CD14-positive monocyte (primary cell): ENCODE measurements around the gene TRPC4AP. TPM values are rescaled to one million over a fixed set of nuclear protein-coding genes. Genes with fewer than 3 reads are reported as not detected.

Experiments used
- DNase-seq, 3 donors: peaks; one replicate each; pipeline ENCODE4 v3.0.0-alpha.2; 2011 to 2022
- H2AFZ ChIP-seq: 2 replicates; pipeline ENCODE4 v1.6.0; 2012; ENCODE audit warnings: mild to moderate bottlenecking, low read depth, low read length, inconsistent platforms; ENCODE audit not compliant: insufficient read depth, poor library complexity, severe bottlenecking
- H3K27ac ChIP-seq, 2 donors: 1 replicate in 1 of 2; 2 replicates in 1 of 2; pipeline ENCODE4 v1.5.1; 2012 to 2013; ENCODE audit warnings: low read length in 2 of 2, control low read depth in 1 of 2, inconsistent platforms in 1 of 2, low read depth in 1 of 2, mild to moderate bottlenecking in 1 of 2
- H3K27me3 ChIP-seq, 2 donors: one replicate each; pipeline versions ENCODE4 v1.6.0 to v1.6.1; 2011 to 2013; ENCODE audit warnings: low read length in 2 of 2; ENCODE audit not compliant: control insufficient read depth in 2 of 2, insufficient read depth in 2 of 2
- H3K36me3 ChIP-seq, 2 donors: replicated peaks in 1 of 2; 1 replicate in 1 of 2; 2 replicates in 1 of 2; pipeline versions ENCODE4 v1.5.1 to v1.6.1; 2012 to 2013; ENCODE audit warnings: low read length in 2 of 2, control low read depth in 1 of 2, inconsistent platforms in 1 of 2, mild to moderate bottlenecking in 1 of 2; ENCODE audit not compliant: insufficient read depth in 2 of 2, control insufficient read depth in 1 of 2
- H3K4me1 ChIP-seq, 2 donors: 1 replicate in 1 of 2; 2 replicates in 1 of 2; pipeline versions ENCODE4 v1.5.1 to v1.6.1; 2012 to 2013; ENCODE audit warnings: low read length in 2 of 2, control low read depth in 1 of 2, inconsistent platforms in 1 of 2, mild to moderate bottlenecking in 1 of 2, moderate library complexity in 1 of 2; ENCODE audit not compliant: insufficient read depth in 2 of 2, control insufficient read depth in 1 of 2
- H3K4me2 ChIP-seq: replicated peaks from 2 replicates; pipeline ENCODE3; 2012; ENCODE audit warnings: low read length, moderate library complexity, mild to moderate bottlenecking; ENCODE audit not compliant: poor library complexity, severe bottlenecking; ENCODE audit errors: extremely low read depth
- H3K4me3 ChIP-seq, 3 experiments: fragments of 200-600 bp in 1 of 3; sonication (generic) in 1 of 3; replicated peaks in 1 of 3; 1 replicate in 2 of 3; 2 replicates in 1 of 3; pipeline ENCODE4 v1.5.1; 2011 to 2013; ENCODE audit warnings: low read length in 3 of 3, mild to moderate bottlenecking in 3 of 3, control low read depth in 2 of 3, low read depth in 2 of 3, inconsistent platforms in 1 of 3, moderate library complexity in 1 of 3
- H3K79me2 ChIP-seq: 2 replicates; pipeline ENCODE4 v1.6.0; 2012; ENCODE audit warnings: mild to moderate bottlenecking, control low read depth, inconsistent platforms, low read length, moderate library complexity; ENCODE audit not compliant: insufficient read depth
- H3K9ac ChIP-seq: 2 replicates; pipeline ENCODE4 v1.6.0; 2017; ENCODE audit warnings: low read length, mild to moderate bottlenecking; ENCODE audit not compliant: insufficient read depth, poor library complexity, severe bottlenecking
- H3K9me3 ChIP-seq, 2 donors: replicated peaks in 1 of 2; 1 replicate in 1 of 2; 2 replicates in 1 of 2; pipeline versions ENCODE4 v1.5.1 to v1.6.1; 2012 to 2013; ENCODE audit warnings: low read length in 2 of 2, control low read depth in 1 of 2; ENCODE audit not compliant: control insufficient read depth in 1 of 2, insufficient read depth in 1 of 2
- H4K20me1 ChIP-seq: 2 replicates; pipeline ENCODE4 v1.6.0; 2012; ENCODE audit warnings: mild to moderate bottlenecking, low read length, control low read depth, moderate library complexity; ENCODE audit not compliant: insufficient read depth
- H3K27ac Mint-ChIP-seq, 7 donors: one replicate each; pipeline ENCODE4 v1.8.0; 2020; ENCODE audit warnings: mild to moderate bottlenecking in 7 of 7, mixed read lengths in 7 of 7, moderate library complexity in 6 of 7, inconsistent platforms in 2 of 7
- H3K27me3 Mint-ChIP-seq, 3 donors: one replicate each; pipeline ENCODE4 v1.8.0; 2021 to 2022; ENCODE audit warnings: low read depth in 3 of 3, mild to moderate bottlenecking in 3 of 3, mixed read lengths in 3 of 3, moderate library complexity in 3 of 3, inconsistent platforms in 1 of 3
- H3K36me3 Mint-ChIP-seq, 2 donors: one replicate each; pipeline ENCODE4 v1.8.0; 2020; ENCODE audit warnings: mixed read lengths in 2 of 2, inconsistent platforms in 1 of 2, mild to moderate bottlenecking in 1 of 2
- H3K4me1 Mint-ChIP-seq: one replicate; pipeline ENCODE4 v1.8.0; 2020; ENCODE audit warnings: mild to moderate bottlenecking, mixed read lengths
- H3K4me3 Mint-ChIP-seq, 2 donors: one replicate each; pipeline ENCODE4 v1.8.0; 2020; ENCODE audit warnings: mild to moderate bottlenecking in 2 of 2, mixed read lengths in 2 of 2, moderate library complexity in 1 of 2
- H3K9me3 Mint-ChIP-seq, 7 donors: one replicate each; pipeline ENCODE4 v1.8.0; 2020 to 2022; ENCODE audit warnings: mixed read lengths in 7 of 7, mild to moderate bottlenecking in 6 of 7, moderate library complexity in 6 of 7, inconsistent platforms in 2 of 7
- WGBS: methylation state at CpG from one replicate; pipeline ENCODE4 v1.1.5; 2013; ENCODE audit warnings: missing lambda C conversion rate; ENCODE audit not compliant: insufficient coverage; 5-methylcytosine and 5-hydroxymethylcytosine counted together
- intact Hi-C, 2 donors: fragments of 100-400 bp; cut with micrococcal nuclease; formaldehyde crosslinking; loops; one replicate each; pipeline versions ENCODE4 v1.15.0 to v1.15.1; 2023
- polyA plus RNA-seq, 3 donors: library from polyadenylated mRNA; depleted of rRNA in 1 of 3; unstranded in 2 of 3; stranded (reverse) in 1 of 3; fragments of 300-500 nt in 2 of 3; fragments of >200 nt in 1 of 3; fragmentation: Illumina TruSeq in 2 of 3; gene quantifications; 1 replicate in 2 of 3; 2 replicates in 1 of 3; pipeline ENCODE4 v1.2.3, GENCODE V29; 2012 to 2021
- TF ChIP-seq, protein P1 (sequence below): fragments of 200-600 bp; IDR thresholded peaks from one replicate; pipeline ENCODE4 v1.8.0; 2022; ENCODE audit warnings: antibody characterized with exemption, mild to moderate bottlenecking

The TRPC4AP gene
- polyA plus RNA-seq, 3 donors = 80.8 to 98.4 (median 88.6) TPM

DNA sequence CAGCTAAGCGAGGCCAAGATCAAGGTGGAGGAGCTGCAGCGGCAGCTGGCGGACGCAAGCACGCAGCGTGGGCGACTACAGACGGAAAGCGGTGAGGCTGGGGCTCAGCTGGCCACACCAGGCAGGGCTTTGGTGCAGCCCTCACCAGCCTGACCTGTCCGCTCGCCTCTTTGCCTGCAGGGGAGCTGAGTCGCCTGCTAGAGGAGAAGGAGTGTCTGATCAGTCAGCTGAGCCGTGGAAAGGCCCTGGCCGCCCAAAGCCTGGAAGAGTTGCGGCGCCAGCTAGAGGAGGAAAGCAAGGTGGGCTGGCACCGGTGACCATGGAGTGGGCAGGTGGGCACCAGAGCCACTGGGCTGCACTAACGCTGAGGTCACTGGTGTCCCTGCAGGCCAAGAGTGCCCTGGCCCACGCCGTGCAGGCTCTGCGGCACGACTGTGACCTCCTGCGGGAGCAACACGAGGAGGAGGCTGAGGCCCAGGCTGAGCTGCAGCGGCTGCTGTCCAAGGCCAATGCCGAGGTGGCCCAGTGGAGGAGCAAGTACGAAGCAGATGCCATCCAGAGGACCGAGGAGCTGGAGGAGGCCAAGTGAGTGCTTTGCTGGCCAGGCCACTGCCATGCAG is 94.2 kb downstream of the TRPC4AP start:
- peaks cover 22% of the 10 kb centered on the region for H4K20me1 ChIP-seq
- H3K27ac ChIP-seq = no peak overlapping the region
- intact Hi-C loops = no loop called here
- H3K4me1 Mint-ChIP-seq = no peaks in the 10 kb centered on the region
- H3K27ac Mint-ChIP-seq = peak overlapping the region in 2 of 7 donors; percentile 27 to 67
- no peak overlapping the region for H2AFZ ChIP-seq
- H3K9me3 ChIP-seq = no peaks in the 10 kb centered on the region
- DNase-seq = no peak
- H3K27me3 ChIP-seq = no peaks in the 10 kb centered on the region
- no peak overlapping the region for H3K4me3 Mint-ChIP-seq
- no peaks in the 10 kb centered on the region for H3K79me2 ChIP-seq
- no peaks in the 10 kb centered on the region for H3K4me1 ChIP-seq
- no peak overlapping the region for H3K4me2 ChIP-seq
- H3K9me3 Mint-ChIP-seq = peaks cover 0 to 2% (median 0%) of the 10 kb centered on the region in 7 donors
- 98% methylated on average over 24 of the region's 28 CpGs for WGBS
- no peak overlapping the region for H3K4me3 ChIP-seq
- TF ChIP-seq, protein P1, sequence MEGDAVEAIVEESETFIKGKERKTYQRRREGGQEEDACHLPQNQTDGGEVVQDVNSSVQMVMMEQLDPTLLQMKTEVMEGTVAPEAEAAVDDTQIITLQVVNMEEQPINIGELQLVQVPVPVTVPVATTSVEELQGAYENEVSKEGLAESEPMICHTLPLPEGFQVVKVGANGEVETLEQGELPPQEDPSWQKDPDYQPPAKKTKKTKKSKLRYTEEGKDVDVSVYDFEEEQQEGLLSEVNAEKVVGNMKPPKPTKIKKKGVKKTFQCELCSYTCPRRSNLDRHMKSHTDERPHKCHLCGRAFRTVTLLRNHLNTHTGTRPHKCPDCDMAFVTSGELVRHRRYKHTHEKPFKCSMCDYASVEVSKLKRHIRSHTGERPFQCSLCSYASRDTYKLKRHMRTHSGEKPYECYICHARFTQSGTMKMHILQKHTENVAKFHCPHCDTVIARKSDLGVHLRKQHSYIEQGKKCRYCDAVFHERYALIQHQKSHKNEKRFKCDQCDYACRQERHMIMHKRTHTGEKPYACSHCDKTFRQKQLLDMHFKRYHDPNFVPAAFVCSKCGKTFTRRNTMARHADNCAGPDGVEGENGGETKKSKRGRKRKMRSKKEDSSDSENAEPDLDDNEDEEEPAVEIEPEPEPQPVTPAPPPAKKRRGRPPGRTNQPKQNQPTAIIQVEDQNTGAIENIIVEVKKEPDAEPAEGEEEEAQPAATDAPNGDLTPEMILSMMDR = no peak
- no peak overlapping the region for H3K9ac ChIP-seq
- peaks cover 88 to 98% of the 10 kb centered on the region in 2 donors for H3K36me3 Mint-ChIP-seq
- H3K27me3 Mint-ChIP-seq = peaks cover 0 to 5% (median 0%) of the 10 kb centered on the region in 3 donors
- H3K36me3 ChIP-seq = peaks cover 82 to 98% of the 10 kb centered on the region in 2 donors

DNA sequence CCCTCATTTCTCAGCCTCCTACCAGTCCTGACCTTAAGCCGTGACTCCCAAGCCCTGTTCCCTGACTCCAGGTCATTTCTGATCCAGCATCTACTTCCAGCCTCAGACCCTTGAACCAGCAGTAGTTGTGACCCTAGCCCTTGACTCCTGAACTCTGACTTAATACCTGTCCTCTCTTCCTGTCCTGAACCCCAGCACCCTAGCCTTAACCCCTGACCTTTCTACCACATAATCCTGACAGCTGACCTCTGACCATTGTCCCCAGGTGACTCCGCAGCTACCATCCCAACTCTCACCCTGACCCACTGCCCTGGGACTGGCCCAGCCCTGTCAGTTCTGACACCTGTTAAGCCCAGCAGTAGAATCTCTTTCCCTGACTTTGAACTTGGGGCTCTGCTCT is 94.8 kb downstream of the TRPC4AP start:
- Mint-ChIP-seq H3K4me3 (no peak overlapping the region), H3K9me3 (peaks cover 0 to 2% (median 0%) of the 10 kb centered on the region in 7 donors), H3K27me3 (peaks cover 0 to 5% (median 0%) of the 10 kb centered on the region in 3 donors), H3K27ac (peak overlapping the region in 6 of 7 donors; percentile 10 to 77 (median 31)), H3K4me1 (no peaks in the 10 kb centered on the region), H3K36me3 (peaks cover 82 to 94% of the 10 kb centered on the region in 2 donors)
- Histone ChIP-seq H3K79me2 (no peaks in the 10 kb centered on the region), H3K4me3 (no peak overlapping the region), H2AFZ (no peak overlapping the region), H3K27ac (no peak overlapping the region), H3K4me1 (no peaks in the 10 kb centered on the region), H4K20me1 (peaks cover 18% of the 10 kb centered on the region), H3K9ac (no peak overlapping the region), H3K27me3 (no peaks in the 10 kb centered on the region), H3K36me3 (peaks cover 79 to 93% of the 10 kb centered on the region in 2 donors), H3K9me3 (no peaks in the 10 kb centered on the region), H3K4me2 (no peak overlapping the region)
- intact Hi-C loops = no loop called here
- DNase-seq = no peak
- 100% methylated on average over 2 of the region's 2 CpGs for WGBS
- TF ChIP-seq, protein P1 = no peak
